ENCODE measurements around the gene PTPRT. TPM values are rescaled to one million over a fixed set of nuclear protein-coding genes. Genes with fewer than 3 reads are reported as not detected.

The PTPRT gene
- total RNA-seq, 1 experiment from 2014 or later, result not detected

- H3K9ac ChIP-seq (ENCODE audit: low read length), result no peak overlapping the region
- CTCF ChIA-PET, result no interaction called here
- no peak for DNase-seq (ENCODE audit: low read depth, low spot score)
These were observed 998.4 kb downstream of the PTPRT start for GRCh38 chr20:42191140-42191860.

GRCh38 chr20:42190084-42190483, 999.6 kb downstream of the PTPRT start:
- BruUV-seq (replicated peaks), result no TSS peak
- no peak for DNase-seq (ENCODE audit: low read depth, low spot score)
- no peaks in the 10 kb centered on the region for H3K36me3 ChIP-seq (ENCODE audit: control insufficient read depth in 1 of 2, insufficient read depth in 2 of 2, low read length in 2 of 2)
- no peaks in the 10 kb centered on the region for H3K4me1 ChIP-seq (ENCODE audit: control insufficient read depth in 1 of 2, insufficient read depth in 2 of 2, low read length in 2 of 2)
- RAD21 ChIA-PET (ENCODE audit: low non-redundant PET in 1 of 2, low total read pairs in 2 of 2, uncharacterized antibody in 2 of 2, unreplicated experiment in 2 of 2), result no interaction called here
- no peak overlapping the region for H2AFZ ChIP-seq (ENCODE audit: low read depth, low read length, poor library complexity, severe bottlenecking)
- H3K27ac ChIP-seq (ENCODE audit: low read depth, low read length), result no peak overlapping the region
- H3K27me3 ChIP-seq (ENCODE audit: insufficient read depth, low read length), result no peaks in the 10 kb centered on the region
- peaks cover 8 to 46% of the 10 kb centered on the region in 2 experiments; a peak in 2 of 4 replicates for H3K9me3 ChIP-seq (ENCODE audit: control insufficient read depth in 1 of 2, insufficient read depth in 1 of 2, low read depth in 1 of 2, low read length in 2 of 2)
- H4K20me1 ChIP-seq (ENCODE audit: insufficient read depth), result no peaks in the 10 kb centered on the region
- H3K9me2 ChIP-seq (ENCODE audit: insufficient read depth), result no peaks in the 10 kb centered on the region
- no peak overlapping the region for H3K4me2 ChIP-seq (ENCODE audit: low read length)
- POLR2A ChIA-PET, result no interaction called here
- H3K9ac ChIP-seq (ENCODE audit: low read length), result no peak overlapping the region
- H3K79me2 ChIP-seq (ENCODE audit: insufficient read depth, low read length), result no peaks in the 10 kb centered on the region
- CTCF ChIA-PET, result no interaction called here
- ATAC-seq, result no peak
- intact Hi-C loops (cut with micrococcal nuclease), result no loop called here
- no peak overlapping the region for H3K4me3 ChIP-seq (replicated peaks in 1 of 2; ENCODE audit: low read depth in 1 of 2, low read length in 2 of 2)
- TF ChIP-seq CBX3 (IDR thresholded peaks at IDR 0.05; ENCODE audit: low read depth) (no peak), ZNF274 (IDR thresholded peaks at IDR 0.05; ENCODE audit: low read depth, low read length) (no peak), RAD21 (IDR thresholded peaks at IDR 0.05; ENCODE audit: low read depth) (no peak), ZFX (IDR thresholded peaks at IDR 0.05) (no peak), EZH2phosphoT487 (IDR thresholded peaks at IDR 0.05; ENCODE audit: borderline replicate concordance) (no peak), ELF1 (IDR thresholded peaks at IDR 0.05; ENCODE audit: borderline replicate concordance, low read depth) (no peak), EGR1 (IDR thresholded peaks at IDR 0.05; ENCODE audit: low read depth) (no peak), YY1 (IDR thresholded peaks at IDR 0.05; ENCODE audit: extremely low read depth, insufficient replicate concordance, low read depth, low read length) (no peak), SIN3A (IDR thresholded peaks at IDR 0.05; ENCODE audit: low read depth) (no peak), SP1 (IDR thresholded peaks at IDR 0.05; ENCODE audit: low read depth) (no peak), CTCF (IDR thresholded peaks at IDR 0.05 in 2 of 3, conservative IDR thresholded peaks at IDR 0.05 in 1 of 3; ENCODE audit: borderline replicate concordance in 1 of 3, insufficient read depth in 1 of 3, low read depth in 2 of 3, low read length in 2 of 3) (no peak), ZBTB33 (IDR thresholded peaks at IDR 0.05; ENCODE audit: extremely low read depth, insufficient replicate concordance, low read length) (no peak), CEBPB (IDR thresholded peaks at IDR 0.05; ENCODE audit: low read depth) (no peak)

More at GRCh38 chr20:42191140-42191860, 998.4 kb downstream of the PTPRT start:
- no peak overlapping the region for H3K4me3 ChIP-seq (replicated peaks in 1 of 2; ENCODE audit: low read depth in 1 of 2, low read length in 2 of 2)
- peaks cover 8 to 43% of the 10 kb centered on the region in 2 experiments; a peak in 2 of 4 replicates for H3K9me3 ChIP-seq (ENCODE audit: control insufficient read depth in 1 of 2, insufficient read depth in 1 of 2, low read depth in 1 of 2, low read length in 2 of 2)
- no peak for ATAC-seq
- no peak overlapping the region for H3K27ac ChIP-seq (ENCODE audit: low read depth, low read length)
- H3K9me2 ChIP-seq (ENCODE audit: insufficient read depth), result no peaks in the 10 kb centered on the region
- H3K79me2 ChIP-seq (ENCODE audit: insufficient read depth, low read length), result no peaks in the 10 kb centered on the region
- H3K27me3 ChIP-seq (ENCODE audit: insufficient read depth, low read length), result no peaks in the 10 kb centered on the region
- no peaks in the 10 kb centered on the region; a peak in 1 of 4 replicates for H3K36me3 ChIP-seq (ENCODE audit: control insufficient read depth in 1 of 2, insufficient read depth in 2 of 2, low read length in 2 of 2)
- H3K4me2 ChIP-seq (ENCODE audit: low read length), result no peak overlapping the region
- H2AFZ ChIP-seq (ENCODE audit: low read depth, low read length, poor library complexity, severe bottlenecking), result no peak overlapping the region
- no peaks in the 10 kb centered on the region for H4K20me1 ChIP-seq (ENCODE audit: insufficient read depth)
- H3K4me1 ChIP-seq (ENCODE audit: control insufficient read depth in 1 of 2, insufficient read depth in 2 of 2, low read length in 2 of 2), result no peaks in the 10 kb centered on the region
- BruUV-seq (replicated peaks), result no TSS peak
- POLR2A ChIA-PET, result no interaction called here
- TF ChIP-seq EZH2phosphoT487 (IDR thresholded peaks at IDR 0.05; ENCODE audit: borderline replicate concordance), result no peak
- no peak for TF ChIP-seq ELF1 (IDR thresholded peaks at IDR 0.05; ENCODE audit: borderline replicate concordance, low read depth)
- TF ChIP-seq TCF7L2 (IDR thresholded peaks at IDR 0.05; ENCODE audit: borderline replicate concordance, extremely low read depth, insufficient read depth, insufficient read length), result no peak
- no peak for TF ChIP-seq SRF (IDR thresholded peaks at IDR 0.05; ENCODE audit: low read depth)
- TF ChIP-seq POLR2A (IDR thresholded peaks at IDR 0.05; ENCODE audit: borderline replicate concordance, extremely low read depth, insufficient read depth, insufficient read length), result no peak
- TF ChIP-seq ZFX (IDR thresholded peaks at IDR 0.05), result no peak
- intact Hi-C loops (cut with micrococcal nuclease), result no loop called here
- RAD21 ChIA-PET (ENCODE audit: low non-redundant PET in 1 of 2, low total read pairs in 2 of 2, uncharacterized antibody in 2 of 2, unreplicated experiment in 2 of 2), result no interaction called here

Data from HCT116 (cell line).